PFSK-1 (cell line): ENCODE results near the gene ASGR1.

Experiments
- FOXP2 ChIP-seq: optimal IDR thresholded peaks from 2 replicates; pipeline ENCODE3; 2011; ENCODE audit warnings: borderline replicate concordance, control low read depth, inconsistent platforms; ENCODE audit not compliant: insufficient read depth; ENCODE audit errors: extremely low read length, extremely low read depth
- POLR2AphosphoS5 ChIP-seq: IDR thresholded peaks from 2 replicates; pipeline ENCODE4 v1.6.1; 2012; ENCODE audit warnings: low read depth, mild to moderate bottlenecking, control low read depth, low read length, moderate library complexity
- SIN3A ChIP-seq: IDR thresholded peaks from 2 replicates; pipeline ENCODE4 v1.6.1; 2012; ENCODE audit warnings: mild to moderate bottlenecking, low read length, moderate library complexity, borderline replicate concordance; ENCODE audit not compliant: insufficient read depth
- TAF1 ChIP-seq: IDR thresholded peaks from 2 replicates; pipeline ENCODE4 v1.6.1; 2012; ENCODE audit warnings: low read length, control low read depth, borderline replicate concordance; ENCODE audit not compliant: insufficient read depth
- TF ChIP-seq, protein P1 (sequence below), 2 experiments: IDR thresholded peaks; 2 replicates each; pipeline versions ENCODE4 v1.6.1 to v1.8.0; 2011 to 2012; ENCODE audit warnings: low read depth in 2 of 2, low read length in 2 of 2, control low read depth in 1 of 2, inconsistent platforms in 1 of 2, mild to moderate bottlenecking in 1 of 2, moderate library complexity in 1 of 2; ENCODE audit not compliant: insufficient read depth in 1 of 2

The ASGR1 gene

DNA sequence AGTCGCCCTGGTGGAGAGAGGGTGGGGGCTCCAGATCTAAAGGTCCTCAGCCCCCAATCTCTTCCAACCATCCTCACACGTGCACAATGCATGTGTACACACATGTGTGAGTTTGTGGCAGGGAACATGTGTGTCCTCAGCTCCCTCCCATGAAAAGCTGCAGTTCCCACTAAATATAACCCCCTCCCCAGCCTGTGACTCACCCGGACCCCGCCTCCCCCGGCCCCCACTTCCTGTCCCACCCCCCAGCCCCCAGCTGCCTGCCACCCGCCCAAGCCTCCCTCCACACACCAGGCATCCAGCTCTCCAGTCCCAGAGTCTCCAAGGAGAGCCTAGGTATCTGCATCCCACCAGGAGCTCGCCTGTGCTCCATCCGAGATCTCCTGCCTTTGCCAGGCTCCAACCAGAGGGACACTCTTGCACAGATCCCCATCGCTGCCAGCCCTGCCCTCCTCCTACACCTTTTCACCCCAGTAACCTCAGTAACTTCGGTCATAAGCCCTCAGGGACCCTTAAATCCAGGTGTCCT, 36.5 kb upstream of the ASGR1 start:
- TF ChIP-seq SIN3A (no peak), TAF1 (peak; percentile 50; the same call in 1 of the 2 replicates)
- TF ChIP-seq, protein P1, sequence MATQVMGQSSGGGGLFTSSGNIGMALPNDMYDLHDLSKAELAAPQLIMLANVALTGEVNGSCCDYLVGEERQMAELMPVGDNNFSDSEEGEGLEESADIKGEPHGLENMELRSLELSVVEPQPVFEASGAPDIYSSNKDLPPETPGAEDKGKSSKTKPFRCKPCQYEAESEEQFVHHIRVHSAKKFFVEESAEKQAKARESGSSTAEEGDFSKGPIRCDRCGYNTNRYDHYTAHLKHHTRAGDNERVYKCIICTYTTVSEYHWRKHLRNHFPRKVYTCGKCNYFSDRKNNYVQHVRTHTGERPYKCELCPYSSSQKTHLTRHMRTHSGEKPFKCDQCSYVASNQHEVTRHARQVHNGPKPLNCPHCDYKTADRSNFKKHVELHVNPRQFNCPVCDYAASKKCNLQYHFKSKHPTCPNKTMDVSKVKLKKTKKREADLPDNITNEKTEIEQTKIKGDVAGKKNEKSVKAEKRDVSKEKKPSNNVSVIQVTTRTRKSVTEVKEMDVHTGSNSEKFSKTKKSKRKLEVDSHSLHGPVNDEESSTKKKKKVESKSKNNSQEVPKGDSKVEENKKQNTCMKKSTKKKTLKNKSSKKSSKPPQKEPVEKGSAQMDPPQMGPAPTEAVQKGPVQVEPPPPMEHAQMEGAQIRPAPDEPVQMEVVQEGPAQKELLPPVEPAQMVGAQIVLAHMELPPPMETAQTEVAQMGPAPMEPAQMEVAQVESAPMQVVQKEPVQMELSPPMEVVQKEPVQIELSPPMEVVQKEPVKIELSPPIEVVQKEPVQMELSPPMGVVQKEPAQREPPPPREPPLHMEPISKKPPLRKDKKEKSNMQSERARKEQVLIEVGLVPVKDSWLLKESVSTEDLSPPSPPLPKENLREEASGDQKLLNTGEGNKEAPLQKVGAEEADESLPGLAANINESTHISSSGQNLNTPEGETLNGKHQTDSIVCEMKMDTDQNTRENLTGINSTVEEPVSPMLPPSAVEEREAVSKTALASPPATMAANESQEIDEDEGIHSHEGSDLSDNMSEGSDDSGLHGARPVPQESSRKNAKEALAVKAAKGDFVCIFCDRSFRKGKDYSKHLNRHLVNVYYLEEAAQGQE (IDR thresholded peaks at IDR 0.05; ENCODE audit: insufficient read depth in 1 of 2, low read depth in 2 of 2, low read length in 2 of 2), result no peak

DNA sequence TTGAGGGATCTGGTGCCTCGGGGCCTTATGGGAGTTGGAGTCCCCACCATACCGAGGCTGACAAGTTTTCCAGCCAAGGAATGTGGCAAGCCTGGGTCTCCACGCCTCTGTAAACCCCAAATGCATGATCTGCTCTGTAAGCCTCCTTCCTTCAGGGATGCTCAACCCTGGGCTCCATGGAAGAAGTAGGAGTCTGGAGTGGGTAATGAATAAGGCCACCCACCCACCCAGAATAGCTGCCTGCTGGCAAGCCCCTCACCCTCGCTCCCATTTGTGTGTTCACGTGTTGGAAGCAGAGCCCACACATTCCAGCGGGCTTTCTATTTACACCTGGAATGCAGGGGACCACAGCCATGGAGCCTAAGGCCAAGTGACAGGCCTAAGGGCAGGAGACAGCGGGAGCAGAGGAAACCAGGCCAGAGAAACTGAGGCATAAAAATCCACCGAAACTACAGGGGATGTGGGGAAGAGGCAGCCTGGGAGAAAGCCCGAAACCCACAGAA, 36.0 kb upstream of the ASGR1 start:
- TF ChIP-seq, protein P1 (IDR thresholded peaks at IDR 0.05; ENCODE audit: insufficient read depth in 1 of 2, low read depth in 2 of 2, low read length in 2 of 2), result no peak
- TF ChIP-seq FOXP2 (no peak), TAF1 (no peak), POLR2AphosphoS5 (no peak), SIN3A (no peak)

DNA sequence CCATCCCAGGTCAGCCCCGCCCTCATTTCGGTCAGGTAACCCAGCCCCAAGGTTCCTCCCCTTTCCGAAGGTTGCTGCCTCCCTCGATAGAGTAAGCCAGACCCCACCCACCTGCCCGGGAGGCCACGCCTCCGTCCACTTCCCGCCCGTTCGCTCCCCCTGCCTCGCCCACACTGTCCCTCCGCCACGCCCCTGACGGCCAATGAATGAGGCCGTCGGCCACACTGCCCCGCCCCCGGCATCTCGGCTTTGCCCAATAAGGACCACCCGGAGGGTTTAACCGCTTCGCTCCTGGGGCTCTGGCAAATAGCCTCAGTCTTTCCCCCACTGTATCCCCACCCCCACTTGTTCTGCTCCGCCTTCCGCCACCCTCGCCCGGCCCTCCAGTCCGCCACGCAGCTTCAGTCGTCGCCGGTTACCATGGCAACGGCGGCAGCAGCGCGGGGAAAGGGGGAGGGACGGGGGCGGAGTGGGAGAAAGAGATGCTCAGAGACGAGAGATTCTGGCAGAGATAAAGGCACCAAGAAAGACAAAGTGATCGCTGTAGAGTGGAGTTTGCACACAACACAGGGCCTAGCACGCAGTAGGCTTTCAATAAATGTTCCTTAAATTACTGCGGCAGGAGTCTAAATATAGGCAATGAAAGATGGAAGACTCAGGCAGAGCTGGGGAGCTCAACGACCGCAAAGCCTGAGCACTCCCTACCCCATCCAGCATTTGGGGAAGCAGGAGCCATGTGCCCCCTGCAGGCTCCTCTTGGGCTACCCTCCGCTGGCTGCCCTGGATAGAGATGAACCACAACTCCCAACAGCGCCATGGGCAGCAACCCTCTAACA, 35.3 kb upstream of the ASGR1 start:
- TF ChIP-seq SIN3A, result peak; percentile 75; the same call in 1 of the 2 replicates
- no peak for TF ChIP-seq FOXP2

DNA sequence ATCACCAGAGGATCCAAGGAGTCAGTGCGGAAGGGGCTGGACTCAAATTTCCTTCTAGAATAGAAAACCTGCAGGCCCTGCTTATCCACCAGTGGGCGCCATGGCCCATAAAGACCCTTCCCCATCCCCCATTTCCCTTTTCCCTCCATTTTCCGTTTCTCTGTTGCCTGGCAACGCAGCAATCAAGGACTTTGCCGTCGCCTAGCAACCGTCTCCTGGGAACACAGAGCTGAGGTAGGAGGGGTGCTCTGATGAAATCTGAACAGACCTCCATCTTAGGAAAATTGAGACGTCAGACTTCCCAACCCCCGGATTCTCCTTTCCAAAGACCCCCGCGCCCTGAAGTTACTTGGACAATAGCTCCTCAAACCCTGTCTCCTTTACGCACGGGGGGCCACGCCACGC, 34.7 kb upstream of the ASGR1 start:
- TF ChIP-seq, protein P1 (IDR thresholded peaks at IDR 0.05; ENCODE audit: insufficient read depth in 1 of 2, low read depth in 2 of 2, low read length in 2 of 2), result no peak
- 0 out of 2 replicates have a peak, but pooled peaks have one; percentile 52 for TF ChIP-seq SIN3A

DNA sequence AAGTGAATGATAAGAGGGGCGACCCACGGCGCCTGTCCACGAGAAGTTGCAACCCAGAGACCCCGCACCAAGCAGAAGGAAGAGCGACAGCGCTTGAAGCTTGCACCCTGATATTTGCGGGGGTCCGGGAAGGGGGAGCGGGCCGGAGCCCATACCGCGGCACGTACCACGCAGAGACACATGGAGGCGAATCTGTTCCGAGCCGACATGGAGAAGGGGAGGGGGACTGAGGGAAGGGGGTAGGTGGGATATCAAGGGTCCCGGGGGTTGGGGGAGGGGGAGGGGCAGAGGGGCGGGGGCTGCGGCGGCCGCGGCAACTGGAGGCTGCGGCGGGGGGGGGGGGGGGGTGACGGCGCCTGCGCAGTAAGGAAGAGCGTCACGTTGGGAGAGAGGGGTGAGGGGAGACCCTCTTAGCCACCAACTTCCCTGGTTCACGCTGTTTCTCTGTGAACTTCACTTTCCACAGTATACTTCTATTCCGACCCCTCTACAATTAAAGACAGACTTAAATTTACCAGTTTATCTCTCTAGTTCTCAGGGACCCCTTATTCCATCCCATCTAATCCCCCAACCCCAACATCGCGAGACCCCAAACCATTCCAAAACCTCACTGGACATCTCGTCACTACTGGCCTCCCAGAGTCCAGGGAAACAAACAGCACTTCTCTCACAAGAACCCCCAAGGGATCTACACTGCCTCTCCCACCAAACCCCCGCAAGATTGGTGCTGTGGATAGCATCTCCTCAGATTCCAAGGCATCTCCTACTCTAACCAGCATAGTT, 32.5 kb upstream of the ASGR1 start:
- no peak for TF ChIP-seq SIN3A
- no peak for TF ChIP-seq TAF1
- TF ChIP-seq FOXP2, result no peak
- TF ChIP-seq POLR2AphosphoS5, result no peak
- TF ChIP-seq, protein P1 (IDR thresholded peaks at IDR 0.05; ENCODE audit: insufficient read depth in 1 of 2, low read depth in 2 of 2, low read length in 2 of 2), result no peak
